ENCODE measurements around the gene RAB44. TPM values are rescaled to one million over a fixed set of nuclear protein-coding genes. Genes with fewer than 3 reads are reported as not detected.

The RAB44 gene
- polyA plus RNA-seq, 1 of the 3 experiments (the other 2 are of a cell fraction), result 0.12 TPM

DNA sequence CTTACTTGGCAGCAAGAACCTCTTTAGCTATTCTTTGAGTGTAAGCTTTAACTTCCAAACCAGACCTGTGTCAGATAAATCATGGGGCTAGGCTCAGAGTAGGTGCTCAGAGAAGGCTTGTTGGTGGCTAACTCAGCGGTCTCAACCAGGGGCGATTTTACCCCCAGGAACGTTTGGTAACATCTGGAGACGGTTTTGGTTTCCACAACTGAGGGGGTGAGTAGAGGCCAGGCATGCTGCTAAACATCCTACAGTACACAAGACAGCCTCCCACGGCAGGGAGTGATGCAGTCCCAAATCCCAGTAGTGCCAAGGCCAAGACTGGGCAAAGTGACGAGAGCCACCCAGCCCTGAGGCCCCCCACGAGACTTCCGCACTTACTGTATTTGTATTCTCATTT, 59.2 kb downstream of the RAB44 start (continued):
- TF ChIP-seq, protein P1, sequence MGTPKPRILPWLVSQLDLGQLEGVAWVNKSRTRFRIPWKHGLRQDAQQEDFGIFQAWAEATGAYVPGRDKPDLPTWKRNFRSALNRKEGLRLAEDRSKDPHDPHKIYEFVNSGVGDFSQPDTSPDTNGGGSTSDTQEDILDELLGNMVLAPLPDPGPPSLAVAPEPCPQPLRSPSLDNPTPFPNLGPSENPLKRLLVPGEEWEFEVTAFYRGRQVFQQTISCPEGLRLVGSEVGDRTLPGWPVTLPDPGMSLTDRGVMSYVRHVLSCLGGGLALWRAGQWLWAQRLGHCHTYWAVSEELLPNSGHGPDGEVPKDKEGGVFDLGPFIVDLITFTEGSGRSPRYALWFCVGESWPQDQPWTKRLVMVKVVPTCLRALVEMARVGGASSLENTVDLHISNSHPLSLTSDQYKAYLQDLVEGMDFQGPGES (IDR thresholded peaks at IDR 0.05; ENCODE audit: low read depth, low read length), result no peak
- TF ChIP-seq, protein P2, sequence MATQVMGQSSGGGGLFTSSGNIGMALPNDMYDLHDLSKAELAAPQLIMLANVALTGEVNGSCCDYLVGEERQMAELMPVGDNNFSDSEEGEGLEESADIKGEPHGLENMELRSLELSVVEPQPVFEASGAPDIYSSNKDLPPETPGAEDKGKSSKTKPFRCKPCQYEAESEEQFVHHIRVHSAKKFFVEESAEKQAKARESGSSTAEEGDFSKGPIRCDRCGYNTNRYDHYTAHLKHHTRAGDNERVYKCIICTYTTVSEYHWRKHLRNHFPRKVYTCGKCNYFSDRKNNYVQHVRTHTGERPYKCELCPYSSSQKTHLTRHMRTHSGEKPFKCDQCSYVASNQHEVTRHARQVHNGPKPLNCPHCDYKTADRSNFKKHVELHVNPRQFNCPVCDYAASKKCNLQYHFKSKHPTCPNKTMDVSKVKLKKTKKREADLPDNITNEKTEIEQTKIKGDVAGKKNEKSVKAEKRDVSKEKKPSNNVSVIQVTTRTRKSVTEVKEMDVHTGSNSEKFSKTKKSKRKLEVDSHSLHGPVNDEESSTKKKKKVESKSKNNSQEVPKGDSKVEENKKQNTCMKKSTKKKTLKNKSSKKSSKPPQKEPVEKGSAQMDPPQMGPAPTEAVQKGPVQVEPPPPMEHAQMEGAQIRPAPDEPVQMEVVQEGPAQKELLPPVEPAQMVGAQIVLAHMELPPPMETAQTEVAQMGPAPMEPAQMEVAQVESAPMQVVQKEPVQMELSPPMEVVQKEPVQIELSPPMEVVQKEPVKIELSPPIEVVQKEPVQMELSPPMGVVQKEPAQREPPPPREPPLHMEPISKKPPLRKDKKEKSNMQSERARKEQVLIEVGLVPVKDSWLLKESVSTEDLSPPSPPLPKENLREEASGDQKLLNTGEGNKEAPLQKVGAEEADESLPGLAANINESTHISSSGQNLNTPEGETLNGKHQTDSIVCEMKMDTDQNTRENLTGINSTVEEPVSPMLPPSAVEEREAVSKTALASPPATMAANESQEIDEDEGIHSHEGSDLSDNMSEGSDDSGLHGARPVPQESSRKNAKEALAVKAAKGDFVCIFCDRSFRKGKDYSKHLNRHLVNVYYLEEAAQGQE (IDR thresholded peaks at IDR 0.05; ENCODE audit: low read depth, low read length), result no peak
- no peak for TF ChIP-seq EP300 (IDR thresholded peaks at IDR 0.05; ENCODE audit: borderline replicate concordance in 1 of 2, low read depth in 1 of 2, low read length in 1 of 2)
- no peak for TF ChIP-seq FOXM1 (IDR thresholded peaks at IDR 0.05; ENCODE audit: low read depth)
- no peak for TF ChIP-seq GATA2 (CRISPR knock-in tag; IDR thresholded peaks at IDR 0.05)
- TF ChIP-seq JUND (IDR thresholded peaks at IDR 0.05), result no peak
- TF ChIP-seq, protein P3, sequence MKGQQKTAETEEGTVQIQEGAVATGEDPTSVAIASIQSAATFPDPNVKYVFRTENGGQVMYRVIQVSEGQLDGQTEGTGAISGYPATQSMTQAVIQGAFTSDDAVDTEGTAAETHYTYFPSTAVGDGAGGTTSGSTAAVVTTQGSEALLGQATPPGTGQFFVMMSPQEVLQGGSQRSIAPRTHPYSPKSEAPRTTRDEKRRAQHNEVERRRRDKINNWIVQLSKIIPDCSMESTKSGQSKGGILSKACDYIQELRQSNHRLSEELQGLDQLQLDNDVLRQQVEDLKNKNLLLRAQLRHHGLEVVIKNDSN (IDR thresholded peaks at IDR 0.05; ENCODE audit: borderline replicate concordance, low read depth), result no peak

DNA sequence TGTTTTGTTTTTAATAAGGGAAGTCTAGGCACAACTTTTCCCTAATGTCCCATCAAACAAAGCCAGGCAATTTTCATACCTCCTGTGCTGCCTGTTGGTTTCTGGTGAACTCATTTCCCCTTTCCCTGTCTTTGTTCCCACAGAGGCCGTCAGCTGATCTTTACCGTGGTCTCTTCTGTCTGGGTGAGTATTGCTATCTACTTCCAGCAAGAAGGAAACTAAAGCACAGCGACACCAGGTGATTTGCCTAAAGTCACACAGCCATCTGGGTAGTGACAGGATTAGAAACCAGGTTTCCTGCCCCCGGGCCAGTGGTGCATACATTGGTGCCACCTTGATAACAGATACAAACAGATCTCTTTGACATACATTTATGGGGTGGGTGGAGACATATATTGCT, 59.6 kb downstream of the RAB44 start:
- peaks cover 0 to 24% of the 10 kb centered on the region in 2 experiments; a peak in 2 of 4 replicates for H3K4me1 ChIP-seq (ENCODE audit: control insufficient read depth in 1 of 2, insufficient read depth in 2 of 2, low read depth in 1 of 2, low read length in 1 of 2)
- WGBS (ENCODE audit: low lambda C conversion rate), result 84% methylated on average over 4 of the region's 4 CpGs
- H3K9me3 ChIP-seq, result no peaks in the 10 kb centered on the region
- CTCF ChIA-PET, result interaction anchor here (0.7 to 10.9 kb wide), 5 partner anchors 8 to 140 kb away, joined by 3 to 111 read pairs (median 21); no protein-coding TSS in a partner anchor
- no peaks in the 10 kb centered on the region for H3K79me2 ChIP-seq (ENCODE audit: insufficient read depth)
- H3K4me2 ChIP-seq, result no peak overlapping the region
- TF ChIP-seq, protein P4, sequence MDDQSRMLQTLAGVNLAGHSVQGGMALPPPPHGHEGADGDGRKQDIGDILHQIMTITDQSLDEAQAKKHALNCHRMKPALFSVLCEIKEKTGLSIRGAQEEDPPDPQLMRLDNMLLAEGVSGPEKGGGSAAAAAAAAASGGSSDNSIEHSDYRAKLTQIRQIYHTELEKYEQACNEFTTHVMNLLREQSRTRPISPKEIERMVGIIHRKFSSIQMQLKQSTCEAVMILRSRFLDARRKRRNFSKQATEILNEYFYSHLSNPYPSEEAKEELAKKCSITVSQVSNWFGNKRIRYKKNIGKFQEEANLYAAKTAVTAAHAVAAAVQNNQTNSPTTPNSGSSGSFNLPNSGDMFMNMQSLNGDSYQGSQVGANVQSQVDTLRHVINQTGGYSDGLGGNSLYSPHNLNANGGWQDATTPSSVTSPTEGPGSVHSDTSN (IDR thresholded peaks at IDR 0.05), result no peak
- no peak for TF ChIP-seq GABPA (IDR thresholded peaks at IDR 0.05; ENCODE audit: low read depth)
- no peaks in the 10 kb centered on the region for H3K27me3 ChIP-seq (ENCODE audit: insufficient read depth)
- no peak overlapping the region for H2AFZ ChIP-seq (ENCODE audit: low read depth)
- no peak overlapping the region for H3K4me3 ChIP-seq (ENCODE audit: low read depth in 2 of 2, low read length in 1 of 2)
- POLR2A ChIA-PET, result no interaction called here
- no peaks in the 10 kb centered on the region for H4K20me1 ChIP-seq (ENCODE audit: insufficient read depth)
- no peaks in the 10 kb centered on the region for H3K36me3 ChIP-seq (replicated peaks in 1 of 2; ENCODE audit: control insufficient read depth in 1 of 2, insufficient read depth in 2 of 2, low read length in 1 of 2)
- no peak overlapping the region for H3K27ac ChIP-seq (ENCODE audit: low read depth in 2 of 2, low read length in 1 of 2)
- H3K9me2 ChIP-seq, result no peaks in the 10 kb centered on the region
- DNase-seq, result no peak
- H3K9ac ChIP-seq, result no peak overlapping the region
- H3F3A ChIP-seq (replicated peaks; ENCODE audit: insufficient read depth), result no peaks in the 10 kb centered on the region

All from SK-N-SH (cell line).